Gastroesophageal sphincter (tissue), 3 donors: Measurements from ENCODE around the gene NPIPA5.
"Not testable (repeated sequence)": the region's sequence is repeated elsewhere in the genome, so short reads cannot be mapped to it uniquely, and the experiment has no call there.

Source experiments
- EP300 ChIP-seq: sonication (generic); formaldehyde crosslinking; IDR thresholded peaks from one replicate; pipeline ENCODE4 v1.6.1; 2017; ENCODE audit warnings: antibody characterized with exemption, mild to moderate bottlenecking
- POLR2A ChIP-seq, 2 donors: fragments of 450-650 bp; IDR thresholded peaks; one replicate each; pipeline ENCODE4 v1.6.1; 2017; ENCODE audit warnings: antibody characterized with exemption in 2 of 2, mild to moderate bottlenecking in 2 of 2, moderate library complexity in 1 of 2
- TF ChIP-seq, protein P1 (sequence below), 4 experiments: fragments of 200-600 bp in 2 of 4; fragments of 450-650 bp in 2 of 4; sonication (generic) in 1 of 4; IDR thresholded peaks; one replicate each; pipeline ENCODE4 v1.5.1; 2017 to 2019; ENCODE audit warnings: antibody characterized with exemption in 4 of 4, mild to moderate bottlenecking in 2 of 4, moderate library complexity in 2 of 4

DNA sequence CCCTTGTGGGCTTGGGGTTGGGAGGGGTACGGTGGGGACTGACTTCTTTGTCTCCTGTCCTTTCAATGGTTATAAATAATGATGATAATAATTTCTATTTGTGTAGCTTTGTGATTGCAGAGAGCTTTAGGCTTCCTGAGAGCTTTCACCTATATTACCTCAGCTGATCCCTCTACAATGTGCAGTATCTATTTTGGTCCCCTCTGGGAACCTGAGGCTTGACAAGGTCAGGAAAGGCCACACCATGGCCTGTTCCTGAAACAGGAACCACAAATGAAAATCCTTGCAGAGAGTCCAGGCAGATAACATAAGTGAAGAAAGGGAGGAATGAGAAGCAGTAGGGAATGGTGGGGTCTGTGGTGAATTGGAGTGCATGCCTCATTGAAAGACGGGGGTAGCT lies 42.5 kb downstream of the NPIPA5 start:
- TF ChIP-seq, protein P1, sequence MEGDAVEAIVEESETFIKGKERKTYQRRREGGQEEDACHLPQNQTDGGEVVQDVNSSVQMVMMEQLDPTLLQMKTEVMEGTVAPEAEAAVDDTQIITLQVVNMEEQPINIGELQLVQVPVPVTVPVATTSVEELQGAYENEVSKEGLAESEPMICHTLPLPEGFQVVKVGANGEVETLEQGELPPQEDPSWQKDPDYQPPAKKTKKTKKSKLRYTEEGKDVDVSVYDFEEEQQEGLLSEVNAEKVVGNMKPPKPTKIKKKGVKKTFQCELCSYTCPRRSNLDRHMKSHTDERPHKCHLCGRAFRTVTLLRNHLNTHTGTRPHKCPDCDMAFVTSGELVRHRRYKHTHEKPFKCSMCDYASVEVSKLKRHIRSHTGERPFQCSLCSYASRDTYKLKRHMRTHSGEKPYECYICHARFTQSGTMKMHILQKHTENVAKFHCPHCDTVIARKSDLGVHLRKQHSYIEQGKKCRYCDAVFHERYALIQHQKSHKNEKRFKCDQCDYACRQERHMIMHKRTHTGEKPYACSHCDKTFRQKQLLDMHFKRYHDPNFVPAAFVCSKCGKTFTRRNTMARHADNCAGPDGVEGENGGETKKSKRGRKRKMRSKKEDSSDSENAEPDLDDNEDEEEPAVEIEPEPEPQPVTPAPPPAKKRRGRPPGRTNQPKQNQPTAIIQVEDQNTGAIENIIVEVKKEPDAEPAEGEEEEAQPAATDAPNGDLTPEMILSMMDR (IDR thresholded peaks at IDR 0.05), result not testable (repeated sequence)
- TF ChIP-seq EP300; POLR2A (IDR thresholded peaks at IDR 0.05): not testable (repeated sequence)
